Frontal cortex (tissue), 4 donors: ENCODE data around the gene SKIC2. TPM values are rescaled to one million over a fixed set of nuclear protein-coding genes. Genes with fewer than 3 reads are reported as not detected.
A peak's percentile ranks its signal among the peaks of the same experiment; 100 is the strongest.
"Not testable (repeated sequence)": the region's sequence is repeated elsewhere in the genome, so short reads cannot be mapped to it uniquely, and the experiment has no call there.

Source experiments
- DNase-seq, 2 donors: peaks; one replicate each; pipeline ENCODE4 v3.0.0; 2012; ENCODE audit warnings: low spot score in 2 of 2
- FAIRE-seq: peaks from 2 replicates; lab custom pipeline; 2012; peaks lifted over from hg19 to GRCh38; lab: Jason Lieb, UNC
- total RNA-seq: library from RNA; depleted of rRNA; stranded (reverse); fragments of >200 nt; gene quantifications from one replicate; pipeline ENCODE4 v1.2.3, GENCODE V29; 2014
- donor health status: control.
- donor health status: control.
- donor health status: control.

SKIC2 gene
- total RNA-seq, 1 donor from 2014 or later = 30.2 TPM

DNA sequence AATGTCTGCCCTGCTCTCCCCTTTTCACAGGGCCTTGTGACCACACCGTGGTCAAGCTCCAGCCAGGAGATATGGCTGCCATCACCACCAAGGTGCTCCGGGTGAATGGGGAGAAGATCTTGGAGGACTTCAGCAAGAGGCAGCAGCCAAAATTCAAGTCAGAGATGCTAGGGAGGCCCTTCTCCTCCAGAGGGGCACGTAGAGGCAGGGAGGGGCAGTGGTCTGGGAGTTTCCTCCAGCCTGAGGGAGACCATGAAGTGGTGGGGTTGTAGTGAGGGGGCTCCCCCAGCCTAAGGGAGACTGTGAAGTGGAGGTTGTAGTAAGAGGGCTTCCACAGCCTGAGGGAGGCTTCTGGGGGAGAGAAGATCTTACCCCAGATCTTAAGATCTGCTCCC lies 8.9 kb downstream of the SKIC2 start:
- FAIRE-seq (no peak), DNase-seq (no peak)

DNA sequence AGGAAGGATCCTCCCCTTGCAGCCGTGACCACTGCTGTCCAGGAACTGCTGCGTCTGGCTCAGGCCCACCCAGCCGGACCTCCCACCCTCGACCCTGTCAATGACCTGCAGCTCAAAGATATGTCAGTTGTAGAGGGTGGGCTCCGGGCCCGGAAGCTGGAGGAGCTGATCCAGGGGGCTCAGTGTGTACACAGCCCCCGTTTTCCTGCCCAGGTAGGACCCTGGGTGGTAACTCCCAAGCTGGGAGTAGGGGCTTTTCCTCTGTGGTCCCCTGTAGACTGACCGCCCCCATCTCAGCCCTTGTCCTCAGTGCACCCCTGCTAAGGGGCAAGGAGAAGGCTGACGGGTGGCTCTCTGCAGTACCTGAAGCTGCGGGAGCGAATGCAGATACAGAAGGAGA lies 9.4 kb downstream of the SKIC2 start:
- no peak for FAIRE-seq
- no peak for DNase-seq

DNA sequence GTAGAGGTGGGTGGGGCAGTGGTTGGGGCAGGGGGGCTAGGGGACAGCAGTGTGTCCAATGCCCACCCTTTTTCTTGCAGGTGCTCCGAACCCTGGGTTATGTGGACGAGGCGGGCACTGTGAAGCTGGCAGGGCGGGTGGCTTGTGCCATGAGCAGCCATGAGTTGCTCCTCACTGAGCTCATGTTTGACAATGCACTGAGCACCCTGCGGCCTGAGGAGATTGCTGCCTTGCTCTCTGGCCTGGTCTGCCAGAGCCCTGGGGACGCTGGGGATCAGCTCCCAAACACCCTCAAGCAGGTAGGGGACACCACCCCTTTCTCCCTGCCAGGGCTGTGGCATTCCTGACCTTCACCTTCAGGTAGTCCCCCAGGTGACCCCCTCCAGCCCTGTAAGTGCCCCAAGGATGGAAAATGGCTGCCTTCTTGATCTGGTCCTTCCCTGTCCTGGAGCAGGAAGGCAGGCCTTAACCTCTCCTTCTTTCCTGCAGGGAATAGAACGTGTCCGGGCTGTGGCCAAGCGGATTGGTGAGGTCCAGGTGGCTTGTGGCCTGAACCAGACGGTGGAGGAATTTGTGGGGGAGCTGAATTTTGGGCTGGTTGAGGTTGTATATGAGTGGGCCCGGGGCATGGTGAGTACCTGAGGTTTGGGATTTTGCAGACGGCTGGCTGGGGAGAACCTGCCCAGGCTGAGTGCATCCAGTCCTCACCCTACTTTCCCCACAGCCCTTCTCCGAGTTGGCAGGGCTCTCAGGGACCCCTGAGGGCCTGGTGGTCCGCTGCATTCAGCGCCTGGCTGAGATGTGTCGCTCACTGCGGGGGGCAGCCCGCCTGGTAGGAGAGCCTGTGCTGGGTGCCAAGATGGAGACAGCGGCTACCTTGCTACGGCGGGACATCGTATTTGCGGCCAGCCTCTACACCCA lies 10.1 kb downstream of the SKIC2 start:
- no peak for FAIRE-seq
- no peak for DNase-seq

DNA sequence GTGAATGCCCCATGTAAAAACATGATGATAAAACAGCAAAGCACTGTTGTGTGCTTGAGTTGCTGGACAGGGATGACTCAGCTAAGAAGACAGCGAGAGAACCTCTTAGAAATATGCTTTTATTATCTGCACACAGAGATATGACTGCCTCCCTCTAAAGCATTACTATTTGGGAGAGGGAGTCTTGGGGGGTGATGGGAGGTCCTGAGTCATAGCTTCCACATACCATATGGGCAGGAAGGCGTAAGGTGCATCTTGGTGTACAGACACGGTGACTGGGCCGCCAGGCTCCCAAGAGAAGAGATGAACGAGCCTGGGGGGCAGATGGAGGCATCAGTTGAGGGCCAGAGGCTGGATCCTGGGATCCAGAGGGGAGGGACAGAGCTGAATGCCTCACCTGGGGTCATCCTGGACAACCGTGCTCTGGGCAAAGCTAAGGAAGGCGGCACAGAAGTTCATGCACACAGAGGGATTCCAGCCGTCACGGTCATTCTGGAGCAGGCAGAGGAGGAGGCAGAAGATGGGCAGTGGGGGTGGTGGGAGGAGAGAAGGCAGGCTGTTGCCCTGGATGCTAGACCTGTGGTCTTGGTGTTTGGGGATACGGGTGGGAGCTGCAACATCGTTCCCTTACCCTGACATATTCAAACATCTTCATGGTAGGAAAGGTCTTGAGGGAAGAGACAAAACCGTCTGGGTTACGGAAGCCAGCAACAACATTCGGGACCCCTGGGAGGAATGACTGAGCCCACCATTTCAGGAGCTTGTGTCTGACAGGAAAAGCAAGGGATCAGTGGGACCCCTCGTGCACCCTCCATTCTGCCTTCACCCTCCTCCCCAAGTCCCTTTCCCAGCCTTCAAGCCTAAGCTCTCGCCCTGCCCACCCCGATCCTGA lies 11.0 kb downstream of the SKIC2 start:
- FAIRE-seq = no peak
- DNase-seq = no peak

DNA sequence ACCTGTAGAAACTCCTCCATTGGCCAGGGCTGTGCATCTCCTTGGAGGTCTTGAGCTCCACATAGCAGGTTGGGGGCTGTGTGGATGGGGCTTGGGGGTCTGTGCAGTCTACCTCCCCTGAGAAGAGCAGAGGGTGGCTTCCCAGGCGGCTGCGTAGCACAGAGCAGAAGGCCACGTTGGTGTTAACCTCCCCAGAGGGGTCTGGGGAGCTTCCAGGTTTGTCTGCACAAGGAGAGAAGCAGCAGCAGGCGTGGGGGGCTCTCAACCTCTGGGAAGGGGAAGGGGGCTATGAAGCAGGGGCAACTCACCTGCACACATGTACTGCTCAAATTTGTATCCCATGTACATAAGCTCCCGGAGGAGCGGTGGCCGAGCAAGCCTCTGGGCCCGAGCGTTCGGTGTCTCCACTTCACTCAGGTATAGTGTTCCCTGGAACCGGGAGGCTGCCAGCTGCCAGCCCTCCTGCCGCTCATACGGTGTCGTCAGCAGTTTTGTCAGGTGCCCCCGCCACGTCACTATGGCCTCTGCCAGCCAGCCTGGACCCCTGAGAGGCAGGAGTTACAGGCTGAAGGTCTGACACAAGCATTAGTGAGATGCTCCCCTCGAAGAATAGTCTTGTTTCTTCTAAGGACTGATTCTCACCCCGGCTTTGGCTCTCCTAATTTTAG lies 11.8 kb downstream of the SKIC2 start:
- DNase-seq = no peak
- FAIRE-seq = no peak

DNA sequence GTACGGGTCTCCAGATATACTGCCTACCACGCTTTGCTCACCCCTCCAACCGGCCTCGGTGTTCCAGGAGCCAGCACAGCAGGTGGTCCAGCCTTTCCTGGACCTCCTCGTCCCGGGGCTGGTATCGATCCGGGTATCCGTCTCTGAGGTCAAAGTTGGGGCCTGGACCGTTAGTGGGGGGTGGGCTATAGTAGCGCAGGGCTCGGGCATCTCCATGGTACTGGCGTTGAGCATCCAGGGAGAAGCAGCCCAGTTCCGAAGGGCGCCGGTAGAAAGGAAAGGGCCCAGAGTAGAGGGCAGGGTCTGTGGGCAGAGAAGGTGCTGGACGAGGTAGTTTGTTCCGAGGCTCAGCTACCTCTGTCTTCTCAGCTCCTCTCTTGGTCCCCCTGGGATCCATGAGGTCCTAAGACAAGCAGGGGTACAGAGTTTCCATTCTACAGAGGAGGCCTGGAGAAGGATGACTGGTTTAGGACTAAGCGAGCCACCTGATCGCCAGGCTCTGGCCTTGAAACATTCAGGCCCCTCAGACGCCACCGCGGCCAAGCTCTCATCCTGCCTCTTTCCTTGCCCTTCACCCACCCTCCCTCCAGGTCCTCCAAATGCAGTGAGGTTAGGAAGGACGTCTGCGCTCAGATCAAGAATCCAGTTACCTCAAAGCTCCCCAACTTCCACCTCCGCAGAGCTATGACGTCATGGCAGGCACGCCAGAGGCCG lies 12.5 kb downstream of the SKIC2 start:
- FAIRE-seq (no peak), DNase-seq (no peak)

DNA sequence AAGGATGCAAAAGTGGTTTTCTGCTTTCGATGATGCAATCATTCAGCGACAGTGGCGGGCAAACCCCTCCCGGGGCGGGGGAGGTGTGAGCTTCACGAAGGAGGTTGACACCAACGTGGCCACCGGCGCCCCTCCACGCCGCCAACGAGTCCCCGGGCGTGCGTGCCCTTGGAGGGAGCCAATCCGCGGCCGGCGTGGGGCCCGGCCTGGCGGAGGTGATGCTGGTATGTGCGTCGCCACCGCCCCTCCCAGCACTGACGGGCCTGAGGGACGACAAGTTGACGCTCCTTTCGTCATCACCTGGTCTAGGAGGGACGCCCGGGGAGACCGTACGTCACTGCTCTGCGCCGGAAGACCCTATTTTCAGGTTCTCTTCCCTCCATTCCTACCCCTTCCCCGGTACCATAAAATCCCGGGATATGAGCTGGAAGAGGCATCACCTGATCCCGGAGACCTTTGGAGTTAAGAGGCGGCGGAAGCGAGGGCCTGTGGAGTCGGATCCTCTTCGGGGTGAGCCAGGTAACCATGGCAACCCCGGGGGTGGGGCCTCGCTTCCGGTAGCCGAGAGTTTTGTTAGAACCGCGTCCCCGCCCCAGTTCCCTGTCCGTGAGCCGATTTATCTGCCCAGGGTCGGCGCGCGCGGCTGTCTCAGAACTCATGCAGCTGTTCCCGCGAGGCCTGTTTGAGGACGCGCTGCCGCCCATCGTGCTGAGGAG lies 13.2 kb downstream of the SKIC2 start, which contains the start of gene DXO:
DXO (minus strand) TSS at position 146 of the 716 bp plus-strand sequence. CDS start 463 bp downstream, outside the sequence.
- DNase-seq = peak; percentile 97 to 99
- FAIRE-seq = no peak

DNA sequence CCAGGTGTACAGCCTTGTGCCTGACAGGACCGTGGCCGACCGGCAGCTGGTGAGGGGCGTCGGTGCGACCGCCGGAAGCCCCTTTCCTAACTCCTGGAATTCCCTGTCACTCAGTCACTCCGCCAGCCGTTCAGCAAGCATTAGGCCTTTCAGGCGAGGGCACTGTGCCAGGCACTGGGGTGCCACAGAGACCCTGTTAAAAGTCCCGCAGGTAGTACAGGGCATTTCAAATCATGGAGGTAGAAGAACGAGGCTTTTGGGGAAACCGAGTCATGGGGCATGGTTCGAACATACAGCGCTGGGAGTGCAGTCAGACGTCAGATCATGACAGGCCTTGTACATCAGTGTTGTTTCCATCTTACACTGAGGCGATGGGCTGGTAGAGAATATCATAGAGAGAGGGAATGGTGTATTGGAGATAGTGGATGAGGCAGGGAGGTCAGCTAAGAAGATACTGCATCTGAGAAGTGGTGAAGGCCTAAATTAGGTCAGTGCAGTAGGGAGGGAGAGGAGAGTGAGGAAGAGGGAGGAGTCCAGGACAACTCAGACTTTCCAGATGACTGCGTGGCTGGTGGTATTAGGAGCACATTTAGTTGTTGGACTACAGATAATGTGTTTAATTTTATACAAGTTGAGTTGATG lies 13.9 kb downstream of the SKIC2 start:
- peak; percentile 42 to 53 for DNase-seq
- FAIRE-seq = no peak

DNA sequence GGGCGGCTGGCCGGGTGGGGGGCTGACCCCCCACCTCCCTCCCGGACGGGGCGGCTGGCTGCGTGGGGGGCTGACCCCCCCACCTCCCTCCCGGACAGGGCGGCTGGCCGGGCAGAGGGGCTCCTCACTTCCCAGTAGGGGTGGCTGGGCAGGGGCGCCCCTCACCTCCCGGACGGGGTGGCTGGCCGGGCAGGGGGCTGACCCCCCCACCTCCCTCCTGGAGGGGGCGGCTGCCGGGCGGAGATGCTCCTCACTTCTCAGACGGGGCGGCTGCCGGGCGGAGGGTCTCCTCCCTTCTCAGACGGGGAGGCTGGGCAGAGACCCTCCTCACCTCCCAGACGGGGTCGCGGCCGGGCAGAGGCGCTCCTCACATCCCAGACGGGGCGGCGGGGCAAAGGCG lies 17.1 kb downstream of the SKIC2 start:
- DNase-seq, FAIRE-seq: not testable (repeated sequence)

DNA sequence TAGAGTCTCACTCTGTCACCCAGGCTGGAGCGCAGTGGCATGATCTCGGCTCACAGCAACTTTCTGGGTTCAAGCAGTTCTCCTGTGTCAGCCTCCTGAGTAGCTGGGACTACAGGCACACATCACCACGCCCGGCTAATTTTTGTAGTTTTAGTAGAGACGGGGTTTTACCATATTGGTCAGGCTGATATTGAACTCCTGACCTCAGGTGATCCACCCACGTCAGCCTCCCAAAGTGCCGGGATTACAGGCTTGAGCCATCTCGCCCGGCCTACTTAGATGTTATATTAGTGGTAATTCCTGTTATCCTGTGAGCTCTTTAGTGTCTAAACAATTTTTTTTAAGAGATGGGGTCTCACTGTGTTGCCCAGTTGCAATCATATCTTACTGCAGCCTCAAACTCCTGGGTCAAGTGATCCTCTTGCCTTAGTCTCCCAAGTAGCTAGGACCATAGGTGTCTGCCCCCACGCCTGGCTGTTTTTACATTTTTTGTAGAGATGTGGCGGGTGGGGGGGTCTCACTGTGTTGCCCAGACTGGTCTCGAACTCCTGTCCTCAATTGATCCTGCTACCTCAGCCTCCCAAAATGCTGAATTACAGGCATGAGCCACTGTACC lies 18.9 kb downstream of the SKIC2 start:
- DNase-seq = no peak
- no peak for FAIRE-seq

DNA sequence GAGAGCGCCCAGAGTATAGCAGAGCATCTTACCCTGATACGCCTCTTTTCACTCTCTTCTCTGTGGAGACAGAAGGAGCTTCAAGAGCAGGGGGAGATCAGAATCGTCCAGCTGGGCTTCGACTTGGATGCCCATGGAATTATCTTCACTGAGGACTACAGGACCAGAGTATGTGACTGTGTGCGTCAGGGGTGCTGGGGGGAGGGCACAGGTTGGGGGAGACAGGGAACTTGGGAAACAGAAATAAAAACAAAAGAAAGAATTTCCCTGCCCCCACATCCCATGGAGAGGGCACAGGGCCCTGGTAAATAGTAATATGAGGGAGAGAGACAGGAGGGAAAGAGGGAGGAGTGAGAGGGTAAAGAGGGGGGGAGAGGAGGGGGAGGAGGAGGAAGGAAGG lies 19.9 kb downstream of the SKIC2 start:
- no peak for FAIRE-seq

DNA sequence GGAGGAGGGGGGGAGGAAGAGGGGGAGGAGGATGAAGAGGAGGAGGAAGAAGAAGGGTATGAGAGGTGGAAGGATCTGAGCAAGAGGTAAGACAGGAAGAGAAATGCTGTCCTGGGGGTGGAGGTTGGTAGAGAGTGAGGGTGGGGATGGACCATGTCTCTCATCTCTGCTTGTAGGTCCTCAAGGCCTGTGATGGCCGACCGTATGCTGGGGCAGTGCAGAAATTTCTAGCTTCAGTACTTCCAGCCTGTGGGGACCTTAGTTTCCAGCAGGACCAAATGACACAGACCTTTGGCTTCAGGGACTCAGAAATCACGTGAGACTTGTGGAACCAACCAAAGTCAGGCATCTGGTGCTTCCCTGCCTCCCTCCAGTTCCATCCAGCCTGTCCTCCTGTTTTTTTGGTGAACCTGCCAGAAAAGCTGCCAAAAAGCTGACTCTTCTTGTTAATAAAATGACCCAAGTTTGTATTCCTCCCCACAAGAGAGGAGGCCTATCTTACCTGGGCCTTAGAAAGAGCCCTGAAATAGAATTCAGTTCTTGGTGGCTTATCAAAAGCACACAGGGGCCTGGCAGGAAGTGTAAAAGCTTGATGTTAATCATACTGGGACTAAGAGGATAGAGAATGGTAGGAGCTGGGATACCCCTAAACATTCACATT lies 20.4 kb downstream of the SKIC2 start:
- DNase-seq = no peak
- no peak for FAIRE-seq

More for the DNA sequence above, 19.9 kb downstream of the SKIC2 start:
- no peak for DNase-seq

DNA sequence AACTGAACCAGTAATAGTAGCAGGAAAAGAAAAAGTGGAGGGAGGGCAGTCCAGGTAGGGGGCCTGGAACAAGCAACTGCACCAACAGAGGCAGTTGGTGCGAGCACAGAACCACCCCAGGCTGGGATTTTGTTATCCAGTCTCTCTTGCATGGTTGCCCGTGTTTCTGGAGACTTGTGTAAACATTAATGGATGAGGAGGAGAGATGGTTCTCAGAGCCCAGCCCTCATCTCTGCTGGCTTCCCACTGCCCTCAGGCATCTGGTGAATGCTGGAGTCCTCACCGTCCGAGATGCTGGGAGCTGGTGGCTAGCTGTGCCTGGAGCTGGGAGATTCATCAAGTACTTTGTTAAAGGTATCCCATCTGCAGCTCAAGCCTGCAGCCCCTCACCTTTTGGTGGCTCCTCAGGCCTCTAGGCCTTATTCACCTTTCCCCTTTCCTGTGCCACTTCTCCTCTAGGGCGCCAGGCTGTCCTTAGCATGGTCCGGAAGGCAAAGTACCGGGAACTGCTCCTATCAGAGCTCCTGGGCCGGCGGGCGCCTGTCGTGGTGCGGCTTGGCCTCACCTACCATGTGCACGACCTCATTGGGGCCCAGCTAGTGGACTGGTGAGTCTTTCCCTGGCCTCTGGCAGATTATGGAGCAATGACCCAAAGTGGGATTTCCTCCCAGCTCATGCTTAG lies 21.4 kb downstream of the SKIC2 start:
- FAIRE-seq, DNase-seq: not testable (repeated sequence)

DNA sequence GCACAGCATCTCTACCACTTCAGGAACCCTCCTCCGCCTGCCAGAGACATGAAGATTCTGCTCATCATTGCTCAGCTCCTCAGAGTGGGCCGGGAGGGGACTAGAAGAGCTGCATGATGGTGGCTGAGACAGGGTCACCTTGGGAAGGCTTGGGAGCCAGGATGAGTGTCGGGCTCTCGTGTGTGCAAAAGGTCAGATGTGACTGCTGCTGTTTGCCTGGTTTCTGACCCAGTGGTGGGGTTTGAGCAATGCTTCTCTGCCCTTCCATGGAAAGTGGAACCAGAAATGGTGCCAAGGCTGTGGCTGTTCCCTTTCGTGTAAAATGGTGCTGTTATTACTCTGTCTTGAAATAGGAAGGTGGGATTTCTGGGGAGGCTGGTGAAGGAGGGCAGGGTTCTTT lies 22.0 kb downstream of the SKIC2 start:
- FAIRE-seq, DNase-seq: not testable (repeated sequence)

DNA sequence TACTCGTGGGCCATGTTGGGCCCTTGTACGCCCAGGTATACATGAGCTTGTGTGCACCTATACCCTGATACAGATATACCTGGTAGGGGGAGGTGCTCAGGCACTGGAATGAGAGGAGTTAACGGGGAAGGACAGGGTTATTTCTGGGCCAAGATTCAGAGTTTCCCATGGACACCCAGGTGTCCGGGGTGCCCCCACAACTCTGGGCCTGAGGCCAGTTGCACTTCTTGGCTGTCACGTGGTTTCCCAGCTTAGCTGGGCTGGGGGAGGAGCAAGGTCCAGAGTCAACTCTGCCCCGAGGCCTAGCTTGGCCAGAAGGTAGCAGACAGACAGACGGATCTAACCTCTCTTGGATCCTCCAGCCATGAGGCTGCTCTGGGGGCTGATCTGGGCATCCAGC lies 22.8 kb downstream of the SKIC2 start, which contains the start of gene C4A:
C4A (plus strand) TSS at position 314 of the 400 bp plus-strand sequence; CDS start at position 365, 51 bp downstream.
- DNase-seq, FAIRE-seq: not testable (repeated sequence)

DNA sequence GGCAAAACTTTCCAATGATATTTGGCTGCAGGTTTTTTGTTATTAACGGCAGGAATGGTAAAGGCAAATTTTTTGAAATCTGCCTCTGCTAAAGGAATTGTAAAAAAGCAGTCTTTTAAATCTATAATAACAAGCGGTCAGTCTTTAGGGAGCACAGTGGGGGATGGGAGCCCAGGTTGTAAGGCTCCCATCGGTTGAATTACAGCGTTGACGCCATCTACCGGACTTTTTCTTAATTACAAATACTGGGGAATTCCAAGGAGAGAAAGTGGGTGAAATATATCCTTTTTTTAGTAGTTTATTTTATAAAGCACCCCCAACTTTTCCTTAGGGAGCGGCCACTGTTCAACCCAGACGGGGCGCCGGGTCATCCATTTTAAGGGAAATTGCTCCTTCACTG lies 30.4 kb downstream of the SKIC2 start:
- not testable (repeated sequence) for DNase-seq, FAIRE-seq

DNA sequence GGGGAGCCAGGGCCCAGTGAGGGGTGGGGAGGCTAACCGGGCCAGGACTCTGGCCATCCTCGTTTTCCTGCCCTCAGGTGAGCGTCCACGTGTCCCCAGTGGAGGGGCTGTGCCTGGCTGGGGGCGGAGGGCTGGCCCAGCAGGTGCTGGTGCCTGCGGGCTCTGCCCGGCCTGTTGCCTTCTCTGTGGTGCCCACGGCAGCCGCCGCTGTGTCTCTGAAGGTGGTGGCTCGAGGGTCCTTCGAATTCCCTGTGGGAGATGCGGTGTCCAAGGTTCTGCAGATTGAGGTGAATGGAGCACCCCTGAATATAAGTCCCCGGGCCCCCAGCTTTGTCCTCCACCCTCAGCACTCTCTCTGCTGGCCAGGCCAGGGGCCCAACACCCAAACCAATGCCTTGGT lies 35.4 kb downstream of the SKIC2 start:
- DNase-seq, FAIRE-seq: not testable (repeated sequence)
